NCI-H2107 (cell line): Measurements from ENCODE around the gene RILPL1.
"Not testable (repeated sequence)": the region's sequence is repeated elsewhere in the genome, so short reads cannot be mapped to it uniquely, and the experiment has no call there.

ENCODE experiments used
- DNase-seq: peaks from one replicate; lab custom pipeline; 2025; lab: John Stamatoyannopoulos, UW

RILPL1 gene

GRCh38 chr12:123468786-123469185 lies 64.7 kb downstream of the RILPL1 start:
- no peak for DNase-seq

GRCh38 chr12:123465084-123465483 lies 68.4 kb downstream of the RILPL1 start:
- no peak for DNase-seq

DNA sequence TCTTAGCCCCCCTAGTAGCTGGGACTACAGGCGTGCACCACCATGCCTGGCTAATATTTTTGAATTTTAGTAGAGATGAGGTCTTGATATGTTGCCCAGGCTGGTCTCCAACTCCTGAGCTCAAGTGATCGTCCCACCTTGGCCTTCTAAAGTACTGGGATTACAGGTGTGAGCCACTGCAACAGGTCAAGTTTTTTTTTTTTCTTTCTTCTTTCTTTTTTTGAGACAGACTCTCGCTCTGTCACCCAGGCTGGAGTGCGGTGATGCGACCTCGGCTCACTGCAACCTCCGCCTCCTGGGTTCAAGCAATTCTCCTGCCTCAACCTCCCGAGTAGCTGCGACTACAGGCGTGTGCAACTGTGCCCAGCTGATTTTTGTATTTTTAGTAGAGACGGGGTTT lies 70.3 kb downstream of the RILPL1 start:
- not testable (repeated sequence) for DNase-seq

- DNase-seq, result peak; percentile 78
These were observed 75.3 kb downstream of the RILPL1 start, which contains the start of gene SNRNP35 for GRCh38 chr12:123457980-123458779. Gene SNRNP35, plus strand, starts transcription at chr12:123458139. Its CDS starts 7,402 bp downstream, at chr12:123465541.

DNA sequence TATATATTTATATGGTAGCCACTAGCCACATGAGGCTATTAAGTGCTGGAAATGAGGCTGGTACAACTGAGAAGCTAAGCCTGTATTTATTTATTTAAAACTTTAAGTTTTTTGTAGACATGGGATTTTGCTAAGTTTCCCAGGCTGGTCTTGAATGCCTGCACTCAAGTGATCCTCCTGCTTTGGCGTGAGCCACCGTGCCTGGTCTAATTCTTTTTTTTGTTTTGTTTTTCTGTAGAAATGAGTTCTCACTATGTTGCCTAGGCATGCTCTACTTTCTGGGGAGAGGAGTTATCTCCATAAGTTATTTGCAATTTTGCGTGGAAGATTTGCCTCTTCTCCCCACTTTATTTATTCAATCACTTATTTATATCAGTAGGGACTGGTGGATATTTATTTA lies 80.4 kb downstream of the RILPL1 start:
- no peak for DNase-seq

- not testable (repeated sequence) for DNase-seq
These were observed 81.3 kb downstream of the RILPL1 start for GRCh38 chr12:123452276-123452550.

DNA sequence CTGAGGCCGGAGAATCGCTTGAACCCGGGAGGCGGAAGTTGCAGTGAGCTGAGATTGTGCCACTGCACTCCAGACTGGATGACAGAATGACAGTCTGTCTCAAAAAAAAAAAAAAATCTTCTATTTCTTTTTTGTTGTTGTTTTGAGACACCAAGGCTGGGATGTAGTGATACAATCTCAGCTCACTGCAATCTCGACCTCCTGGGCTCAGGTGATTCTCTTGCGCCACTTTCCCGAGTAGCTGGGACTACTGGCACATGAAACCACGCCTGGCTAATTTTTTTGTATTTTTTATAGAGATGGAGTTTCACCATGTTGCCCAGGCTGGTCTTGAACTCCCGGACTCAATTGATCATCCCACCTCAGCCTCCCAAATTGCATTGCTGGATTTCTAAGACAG lies 82.9 kb downstream of the RILPL1 start:
- DNase-seq, result no peak

DNA sequence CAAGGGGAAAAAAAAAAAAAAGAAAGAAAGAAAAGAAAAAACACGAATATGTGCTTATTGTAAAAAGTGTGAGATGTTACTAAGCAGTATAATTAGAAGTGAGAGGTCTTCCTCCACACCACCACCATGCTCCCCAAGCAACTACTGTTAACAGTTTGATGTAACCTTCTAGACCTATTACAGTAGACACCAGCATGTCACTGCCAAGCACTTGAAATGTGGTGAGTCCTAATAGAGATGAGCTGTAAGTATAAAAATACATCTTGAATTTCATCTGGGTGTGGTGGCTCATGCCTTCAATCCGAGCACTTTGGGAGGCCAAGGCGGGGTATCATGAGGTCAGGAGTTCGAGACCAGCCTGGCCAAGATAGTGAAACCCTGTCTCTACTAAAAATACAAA lies 83.7 kb downstream of the RILPL1 start:
- DNase-seq, result no peak

- DNase-seq, result no peak
These were observed 84.2 kb downstream of the RILPL1 start for GRCh38 chr12:123449249-123449733.

DNA sequence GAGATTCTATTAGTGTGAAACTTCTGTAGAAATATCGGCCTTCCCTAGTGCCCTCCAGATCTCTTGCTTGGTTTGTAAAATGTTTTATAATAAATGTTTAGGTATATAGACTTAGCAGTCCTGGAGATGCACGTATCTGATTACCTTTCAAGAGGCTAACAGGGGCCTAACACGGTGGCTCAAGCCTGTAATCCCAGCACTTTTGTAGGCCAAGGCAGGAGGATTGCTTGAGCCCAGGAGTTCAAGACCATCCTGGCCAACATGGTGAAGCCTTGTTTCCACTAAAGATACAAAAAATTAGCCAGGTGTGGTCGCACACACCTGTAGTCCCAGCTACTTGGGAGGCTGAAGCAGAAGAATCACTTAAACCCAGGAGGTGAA lies 87.2 kb downstream of the RILPL1 start:
- DNase-seq, result no peak

DNA sequence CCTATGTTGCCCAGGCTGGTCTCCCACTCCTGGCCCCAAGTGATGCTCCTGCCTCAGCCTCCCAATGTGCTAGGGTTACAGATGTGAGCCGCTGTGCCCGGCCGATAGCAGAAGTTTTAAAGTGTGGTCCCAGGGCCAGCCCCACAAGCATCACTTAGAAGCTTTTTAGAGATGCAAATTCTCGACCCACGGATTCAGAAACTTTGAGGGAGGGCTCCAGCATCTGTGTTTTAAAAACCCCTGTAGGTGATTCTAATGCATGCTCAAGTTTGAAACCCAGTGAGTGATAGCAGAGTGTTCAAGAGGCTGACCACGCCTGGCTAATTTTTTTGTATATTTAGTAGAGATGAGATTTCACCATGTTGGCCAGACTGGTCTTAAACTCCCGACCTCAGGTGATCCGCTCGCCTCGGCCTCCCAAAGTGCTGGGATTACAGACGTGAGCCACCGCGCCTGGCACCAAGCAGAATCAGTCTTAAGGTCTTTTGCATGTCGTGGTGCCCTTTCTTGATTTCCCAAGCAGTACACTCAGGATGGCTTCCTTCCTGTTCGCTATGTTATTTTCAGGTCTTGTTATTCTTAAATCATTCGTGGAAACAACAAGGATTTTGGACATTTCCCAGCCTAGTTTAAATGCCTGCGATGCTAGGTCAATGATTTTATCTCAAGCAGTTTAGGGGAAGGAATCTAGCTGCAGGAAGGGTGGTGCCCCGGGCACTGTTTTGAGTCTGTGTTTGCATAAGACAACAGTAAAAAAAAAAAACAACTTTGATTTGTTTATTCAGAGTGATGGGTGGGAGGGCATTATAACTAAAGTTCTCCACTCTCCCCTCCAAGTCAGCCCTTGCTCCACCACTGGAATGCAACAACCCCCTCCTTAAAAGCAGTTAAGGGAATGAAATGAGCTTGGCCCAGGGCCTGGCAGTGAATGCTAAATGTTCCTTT lies 87.9 kb downstream of the RILPL1 start:
- DNase-seq, result no peak

DNA sequence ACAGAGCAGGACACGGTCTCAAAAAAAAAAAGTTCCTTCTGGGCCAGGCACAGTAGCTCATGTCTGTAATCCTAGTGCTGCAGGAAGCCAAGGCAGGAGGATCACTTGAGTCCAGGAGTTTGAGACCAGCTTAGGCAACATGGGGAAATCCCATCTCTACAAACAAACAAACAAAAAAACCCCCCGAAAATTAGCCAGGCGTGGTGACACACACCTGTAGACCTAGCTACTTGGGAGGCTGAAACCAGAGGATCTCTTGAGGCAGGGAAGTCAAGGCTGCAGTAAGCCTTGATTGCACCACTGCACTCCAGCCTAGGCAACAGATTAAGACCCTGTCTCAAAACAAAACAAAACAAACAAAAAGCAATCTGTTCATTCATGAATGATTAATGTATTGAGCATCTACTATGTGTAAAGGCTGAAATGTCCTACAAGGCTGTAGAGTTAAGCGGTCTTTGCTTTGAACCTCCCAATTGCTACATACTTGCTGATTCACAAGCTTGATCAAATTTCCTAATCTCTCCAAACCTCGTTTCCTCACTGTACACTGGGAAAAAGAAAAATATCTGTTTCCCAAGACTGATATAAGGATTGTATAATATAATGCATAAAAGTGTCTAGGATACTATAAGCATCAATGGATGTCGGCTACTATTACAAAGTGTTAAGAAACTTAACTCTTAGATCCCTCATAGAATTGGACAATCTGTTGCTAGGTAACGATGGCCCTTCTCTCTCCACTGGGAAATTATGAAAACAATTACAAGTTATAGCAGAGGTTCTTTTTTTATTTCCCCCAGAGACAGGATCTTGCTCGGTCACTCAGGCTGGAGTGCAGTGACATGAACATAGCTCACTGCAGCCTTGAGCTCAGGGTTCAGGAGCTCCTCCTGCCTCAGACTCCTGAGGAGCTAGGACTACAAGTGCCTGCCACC lies 89.2 kb downstream of the RILPL1 start:
- no peak for DNase-seq

- no peak for DNase-seq
These were observed 90.7 kb downstream of the RILPL1 start for GRCh38 chr12:123442774-123443173.

DNA sequence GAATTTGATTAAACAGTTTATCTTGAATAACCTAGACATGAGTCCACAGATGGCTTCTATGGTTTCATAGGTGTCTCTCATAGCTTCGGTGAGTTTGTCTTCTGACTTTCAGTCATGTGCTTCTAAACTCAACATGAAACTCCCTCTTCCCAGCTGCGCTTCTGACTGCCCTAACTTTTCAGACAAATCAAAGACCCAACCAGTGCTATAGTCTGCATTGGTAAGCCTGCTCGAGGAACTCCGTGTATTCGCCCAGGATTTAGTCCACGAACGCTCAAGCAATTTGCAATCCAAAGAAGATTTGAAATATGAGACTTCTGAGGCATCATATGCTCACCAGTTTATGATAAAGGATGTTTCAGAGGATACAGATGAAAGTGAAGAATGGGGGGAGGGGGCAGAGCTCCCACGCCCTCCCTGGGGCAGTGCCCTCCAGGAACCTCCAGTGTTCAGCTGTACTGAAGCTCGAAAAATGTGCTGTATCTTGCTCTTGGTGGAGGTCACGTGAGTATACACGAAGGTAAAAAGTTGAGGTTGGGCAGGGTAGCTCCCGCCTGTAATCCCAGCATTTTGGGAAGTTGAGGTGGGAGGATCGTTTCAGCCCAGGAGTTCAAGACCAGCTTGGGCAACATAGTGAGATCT lies 91.9 kb downstream of the RILPL1 start:
- no peak for DNase-seq

- DNase-seq, result peak; percentile 20
These were observed 97.2 kb downstream of the RILPL1 start, which contains the start of gene RILPL2 for GRCh38 chr12:123436017-123436964. Gene RILPL2, minus strand, starts transcription at chr12:123436684. Its CDS starts 264 bp downstream, at chr12:123436420.

- no peak for DNase-seq
These were observed 97.9 kb downstream of the RILPL1 start for GRCh38 chr12:123435636-123436016.

GRCh38 chr12:123433615-123434014 lies 99.9 kb downstream of the RILPL1 start:
- DNase-seq, result no peak

DNA sequence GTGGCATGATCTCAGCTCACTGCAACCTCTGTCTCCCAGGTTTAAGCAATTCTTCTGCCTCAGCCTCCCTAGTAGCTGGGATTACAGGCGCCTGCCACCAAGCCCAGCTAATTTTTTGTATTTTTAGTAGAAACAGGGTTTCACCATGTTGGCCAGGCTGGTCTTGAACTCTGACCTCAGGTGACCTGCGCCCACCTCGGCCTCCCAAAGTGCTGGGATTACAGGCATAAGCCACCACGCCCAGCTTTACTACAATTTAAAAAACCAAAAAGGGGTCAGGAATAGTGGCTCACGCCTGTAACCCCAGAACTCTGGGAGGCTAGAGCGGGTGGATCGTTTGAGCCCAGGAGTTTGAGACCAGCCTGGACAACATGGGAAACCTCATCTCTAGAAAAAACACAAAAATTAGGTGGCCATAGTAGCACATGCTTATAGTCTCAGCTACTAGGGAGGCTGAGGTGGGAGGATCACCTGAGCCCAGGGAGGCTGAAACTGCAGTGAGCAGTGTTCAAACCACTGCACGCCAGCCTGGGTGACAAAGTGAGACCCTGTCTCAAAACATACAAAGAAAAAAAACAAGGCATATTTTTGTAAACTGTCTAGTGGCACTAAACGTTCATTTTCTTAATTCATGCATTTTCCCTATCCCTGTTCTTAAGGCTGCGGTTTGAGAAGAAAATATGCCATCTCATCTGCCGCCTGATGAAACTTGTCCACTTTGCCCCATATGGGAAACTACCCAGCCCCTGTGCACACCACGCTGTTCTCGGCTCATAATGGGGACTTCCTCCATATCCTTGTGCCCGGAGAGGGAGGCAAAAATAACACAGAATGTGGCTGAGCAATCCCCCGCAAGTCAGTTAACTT lies 101.3 kb downstream of the RILPL1 start:
- DNase-seq, result not testable (repeated sequence)

DNA sequence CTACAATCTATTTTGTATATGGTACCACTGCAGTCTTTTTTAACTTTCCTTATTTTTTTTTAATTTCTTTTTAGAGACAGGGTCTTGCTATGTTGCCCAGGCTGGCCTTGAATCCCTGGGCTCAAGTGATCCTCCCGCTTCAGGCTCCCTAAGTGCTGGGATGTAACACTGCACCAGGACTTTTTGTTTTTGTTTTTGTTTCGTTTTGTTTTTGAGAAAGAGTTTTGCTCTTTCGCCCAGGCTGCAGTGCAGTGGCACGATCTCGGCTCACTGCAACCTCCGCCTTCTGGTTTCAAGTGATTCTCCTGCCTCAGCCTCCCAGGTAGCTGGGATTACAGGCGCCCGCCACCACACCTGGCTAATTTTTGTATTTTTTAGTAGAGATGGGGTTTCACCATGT lies 104.4 kb downstream of the RILPL1 start:
- DNase-seq, result not testable (repeated sequence)
